ENCODE results near the gene TST.

DNA sequence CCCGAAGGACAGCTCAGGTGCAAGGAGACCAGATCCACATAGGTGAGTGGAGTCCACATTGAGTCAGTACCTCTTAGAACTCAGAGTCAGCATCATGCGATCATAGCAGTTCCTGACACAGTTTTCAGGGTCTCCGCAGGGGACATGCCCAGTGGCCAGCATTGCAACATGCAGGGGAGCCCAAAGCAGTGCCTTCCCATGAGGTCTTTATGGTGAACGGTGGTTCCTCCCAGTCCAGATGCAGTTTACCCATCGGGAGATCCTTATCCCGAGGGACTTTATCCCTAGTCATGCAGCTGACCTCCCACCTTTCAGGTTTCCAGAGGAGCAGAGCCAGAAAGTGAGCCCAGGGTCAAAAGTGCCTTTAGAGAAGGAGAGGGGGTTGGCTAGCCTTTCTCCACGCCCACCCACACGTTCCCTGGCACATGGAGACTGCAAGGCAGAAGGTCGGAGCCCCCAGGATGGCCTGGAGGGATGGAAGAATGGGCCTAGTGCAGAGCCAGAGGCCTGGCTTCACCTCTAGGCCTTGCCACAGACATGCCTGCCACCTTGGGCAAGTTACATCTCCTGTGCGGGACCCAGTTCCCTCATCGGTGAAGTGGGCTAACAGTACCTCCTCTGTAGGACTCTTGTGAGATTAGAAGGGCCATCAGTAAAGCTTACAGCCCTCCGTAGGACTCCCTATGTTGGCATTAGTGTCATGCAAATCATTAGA, 38.7 kb upstream of the TST start:
- no peak for TF ChIP-seq CTCF (conservative IDR thresholded peaks at IDR 0.05 in 1 of 2, IDR thresholded peaks at IDR 0.05 in 1 of 2; ENCODE audit: low read depth in 1 of 2, low read length in 2 of 2)
- TF ChIP-seq EZH2 (IDR thresholded peaks at IDR 0.05; ENCODE audit: low read length, missing control alignments) = no peak

All from fibroblast of lung (primary cell).